ENCODE data around the gene DNAJC11. TPM values are rescaled to one million over a fixed set of nuclear protein-coding genes. Genes with fewer than 3 reads are reported as not detected.

Gene DNAJC11
- polyA plus RNA-seq, 1 experiment: 41.9 TPM

- no peak overlapping the region for H3K27ac ChIP-seq (ENCODE audit: low read depth, low read length)
- no peak overlapping the region for H3K4me3 ChIP-seq (ENCODE audit: low read depth, low read length)
- no peak for DNase-seq (ENCODE audit: low read depth, low spot score)
- CTCF ChIA-PET: interaction anchor here (0.5 kb wide), 1 partner anchor 69 kb away, joined by 3 read pairs; no protein-coding TSS in a partner anchor
- TF ChIP-seq, protein P1, sequence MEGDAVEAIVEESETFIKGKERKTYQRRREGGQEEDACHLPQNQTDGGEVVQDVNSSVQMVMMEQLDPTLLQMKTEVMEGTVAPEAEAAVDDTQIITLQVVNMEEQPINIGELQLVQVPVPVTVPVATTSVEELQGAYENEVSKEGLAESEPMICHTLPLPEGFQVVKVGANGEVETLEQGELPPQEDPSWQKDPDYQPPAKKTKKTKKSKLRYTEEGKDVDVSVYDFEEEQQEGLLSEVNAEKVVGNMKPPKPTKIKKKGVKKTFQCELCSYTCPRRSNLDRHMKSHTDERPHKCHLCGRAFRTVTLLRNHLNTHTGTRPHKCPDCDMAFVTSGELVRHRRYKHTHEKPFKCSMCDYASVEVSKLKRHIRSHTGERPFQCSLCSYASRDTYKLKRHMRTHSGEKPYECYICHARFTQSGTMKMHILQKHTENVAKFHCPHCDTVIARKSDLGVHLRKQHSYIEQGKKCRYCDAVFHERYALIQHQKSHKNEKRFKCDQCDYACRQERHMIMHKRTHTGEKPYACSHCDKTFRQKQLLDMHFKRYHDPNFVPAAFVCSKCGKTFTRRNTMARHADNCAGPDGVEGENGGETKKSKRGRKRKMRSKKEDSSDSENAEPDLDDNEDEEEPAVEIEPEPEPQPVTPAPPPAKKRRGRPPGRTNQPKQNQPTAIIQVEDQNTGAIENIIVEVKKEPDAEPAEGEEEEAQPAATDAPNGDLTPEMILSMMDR (IDR thresholded peaks at IDR 0.05; ENCODE audit: low read depth, low read length): no peak
- no peaks in the 10 kb centered on the region for H3K27me3 ChIP-seq (ENCODE audit: control insufficient read depth, insufficient read depth, low read length)
- POLR2A ChIA-PET: no interaction called here
- H3K9me3 ChIP-seq (ENCODE audit: control insufficient read depth, insufficient read depth, low read length): no peaks in the 10 kb centered on the region; the same call in 1 of the 2 replicates
Measured at GRCh38 chr1:6621429-6622391, 79.9 kb downstream of the DNAJC11 start.

DNA sequence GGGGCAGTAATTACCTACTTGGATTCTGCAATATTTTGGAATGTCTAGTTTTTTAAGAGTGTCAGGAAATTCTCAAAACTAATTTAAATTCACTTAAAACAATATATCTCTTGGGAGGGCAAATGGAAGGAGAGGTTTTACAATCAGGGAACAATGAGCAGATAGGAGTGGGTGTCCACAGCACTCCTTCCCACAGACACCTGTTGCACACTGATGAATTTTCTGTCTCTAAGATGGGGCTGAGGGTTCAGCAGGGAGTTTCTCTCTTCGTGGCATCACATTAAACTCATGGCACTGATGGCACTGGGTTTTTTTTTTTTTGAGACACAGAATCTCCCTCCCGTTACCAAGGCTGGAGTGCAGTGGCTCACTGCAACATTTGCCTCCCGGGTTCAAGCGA is 82.6 kb downstream of the DNAJC11 start:
- no peak overlapping the region for H3K4me3 ChIP-seq (ENCODE audit: low read depth, low read length)
- TF ChIP-seq, protein P1 (IDR thresholded peaks at IDR 0.05; ENCODE audit: low read depth, low read length): no peak
- ChIA-PET CTCF (no interaction called here), POLR2A (interaction anchor here (0.6 kb wide), 1 partner anchor 84 kb away, joined by 6 read pairs; no protein-coding TSS in a partner anchor)
- no peaks in the 10 kb centered on the region; the same call in 1 of the 2 replicates for H3K9me3 ChIP-seq (ENCODE audit: control insufficient read depth, insufficient read depth, low read length)
- no peak for DNase-seq (ENCODE audit: low read depth, low spot score)
- H3K27ac ChIP-seq (ENCODE audit: low read depth, low read length): no peak overlapping the region
- no peaks in the 10 kb centered on the region for H3K27me3 ChIP-seq (ENCODE audit: control insufficient read depth, insufficient read depth, low read length)

DNA sequence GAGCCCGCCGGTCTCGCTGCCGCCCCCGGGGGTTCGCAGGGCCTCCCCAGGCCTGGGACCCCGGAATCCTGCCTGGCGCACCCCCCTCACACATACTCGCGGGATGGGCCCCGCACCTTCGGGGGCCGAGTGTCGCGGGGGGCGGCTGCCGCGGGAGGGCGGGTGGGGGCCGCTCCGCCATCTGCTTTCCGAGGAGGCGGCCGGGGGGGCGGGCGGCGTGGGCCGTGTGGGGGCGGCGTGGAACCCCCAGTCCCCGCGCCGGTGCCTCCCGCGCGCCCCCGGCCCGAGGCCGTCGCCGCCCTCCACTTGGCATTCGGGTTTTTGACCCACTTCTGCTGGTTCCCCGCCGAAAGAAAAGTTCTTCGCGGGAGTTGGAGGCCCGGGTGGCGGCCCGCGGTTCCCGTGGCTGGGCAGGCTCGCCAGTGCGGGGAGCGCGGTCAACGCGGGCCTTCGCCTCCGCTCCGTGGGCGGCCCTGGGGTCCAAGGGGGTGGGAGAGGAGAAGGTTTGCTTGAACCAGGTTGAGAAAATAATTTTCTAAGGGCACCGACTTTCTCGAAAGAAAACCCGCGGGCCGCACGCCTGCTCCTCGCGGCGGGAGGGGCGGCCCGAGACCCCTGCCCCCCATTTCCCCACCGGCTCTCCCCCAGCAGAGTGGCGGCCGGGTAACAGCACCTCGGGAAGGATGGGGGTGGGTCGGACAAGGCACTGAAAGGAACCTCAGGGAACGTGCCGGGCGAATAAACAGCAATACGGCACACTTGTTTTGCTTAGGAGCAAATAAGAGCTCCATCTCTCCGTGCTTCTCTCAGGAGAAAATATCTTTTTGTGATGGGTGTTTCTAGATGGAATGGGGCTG is 86.5 kb downstream of the DNAJC11 start:
- H3K27ac ChIP-seq (ENCODE audit: low read depth, low read length): peak overlapping the region; percentile 21
- TF ChIP-seq, protein P1 (IDR thresholded peaks at IDR 0.05; ENCODE audit: low read depth, low read length): no peak
- H3K9me3 ChIP-seq (ENCODE audit: control insufficient read depth, insufficient read depth, low read length): no peaks in the 10 kb centered on the region; the same call in 1 of the 2 replicates
- no peaks in the 10 kb centered on the region for H3K27me3 ChIP-seq (ENCODE audit: control insufficient read depth, insufficient read depth, low read length)
- CTCF ChIA-PET: interaction anchor here (1.1 kb wide), 1 partner anchor 31 kb away, joined by 4 read pairs; no protein-coding TSS in a partner anchor
- no peak for DNase-seq (ENCODE audit: low read depth, low spot score)
- POLR2A ChIA-PET: interaction anchor here (1.1 kb wide), 2 partner anchors 12 to 13 kb away, joined by 3 to 4 read pairs; no protein-coding TSS in a partner anchor
- peak overlapping the region; percentile 72 for H3K4me3 ChIP-seq (ENCODE audit: low read depth, low read length)

- TF ChIP-seq, protein P1 (IDR thresholded peaks at IDR 0.05; ENCODE audit: low read depth, low read length): no peak
- Histone ChIP-seq H3K4me3 (ENCODE audit: low read depth, low read length) (peak overlapping the region; percentile 72), H3K9me3 (ENCODE audit: control insufficient read depth, insufficient read depth, low read length) (no peaks in the 10 kb centered on the region; the same call in 1 of the 2 replicates), H3K27ac (ENCODE audit: low read depth, low read length) (no peak overlapping the region), H3K27me3 (ENCODE audit: control insufficient read depth, insufficient read depth, low read length) (no peaks in the 10 kb centered on the region)
- ChIA-PET CTCF (interaction anchor here (0.5 to 0.8 kb wide), 3 partner anchors 10 to 199 kb away, joined by 3 to 6 read pairs (median 4); no protein-coding TSS in a partner anchor), POLR2A (interaction anchor here (1.0 to 1.3 kb wide), 2 partner anchors 11 to 12 kb away, joined by 6 read pairs; no protein-coding TSS in a partner anchor)
- no peak for DNase-seq (ENCODE audit: low read depth, low spot score)
Measured at GRCh38 chr1:6614019-6614928, 87.3 kb downstream of the DNAJC11 start.
